Neural crest cell (in vitro differentiated cells): ENCODE measurements around the gene UBR2. TPM values are rescaled to one million over a fixed set of nuclear protein-coding genes. Genes with fewer than 3 reads are reported as not detected.

ENCODE experiments used
- DNase-seq: peaks from one replicate; pipeline ENCODE4 v3.0.0; 2021; ENCODE audit warnings: low read depth, mixed read lengths, low spot score
- H3K27ac Mint-ChIP-seq: one replicate; pipeline ENCODE4 v1.8.0; 2021; ENCODE audit warnings: mild to moderate bottlenecking, mixed read lengths; ENCODE audit not compliant: unreplicated experiment
- H3K27me3 Mint-ChIP-seq: 2 replicates; pipeline ENCODE4 v1.8.0; 2021; ENCODE audit warnings: low read depth, mild to moderate bottlenecking, mixed read lengths
- H3K36me3 Mint-ChIP-seq: 2 replicates; pipeline ENCODE4 v1.8.0; 2021; ENCODE audit warnings: low read depth, mild to moderate bottlenecking, mixed read lengths
- H3K4me1 Mint-ChIP-seq: 2 replicates; pipeline ENCODE4 v1.8.0; 2021; ENCODE audit warnings: mixed read lengths
- H3K4me3 Mint-ChIP-seq: one replicate; pipeline ENCODE4 v1.8.0; 2021; ENCODE audit warnings: mild to moderate bottlenecking, mixed read lengths
- H3K9me3 Mint-ChIP-seq: 2 replicates; pipeline ENCODE4 v1.8.0; 2021; ENCODE audit warnings: mixed read lengths
- total RNA-seq: library from RNA; stranded (reverse); gene quantifications from 2 replicates; pipeline ENCODE4 v1.2.1, GENCODE V29; 2021
- TF ChIP-seq, protein P1 (sequence below): fragments of 200-600 bp; sonication (generic); conservative IDR thresholded peaks from 2 replicates; pipeline ENCODE4 v1.5.0; 2021; ENCODE audit warnings: antibody characterized with exemption, mild to moderate bottlenecking

The UBR2 gene
- total RNA-seq, 1 donor from 2014 or later: 22.3 TPM

DNA sequence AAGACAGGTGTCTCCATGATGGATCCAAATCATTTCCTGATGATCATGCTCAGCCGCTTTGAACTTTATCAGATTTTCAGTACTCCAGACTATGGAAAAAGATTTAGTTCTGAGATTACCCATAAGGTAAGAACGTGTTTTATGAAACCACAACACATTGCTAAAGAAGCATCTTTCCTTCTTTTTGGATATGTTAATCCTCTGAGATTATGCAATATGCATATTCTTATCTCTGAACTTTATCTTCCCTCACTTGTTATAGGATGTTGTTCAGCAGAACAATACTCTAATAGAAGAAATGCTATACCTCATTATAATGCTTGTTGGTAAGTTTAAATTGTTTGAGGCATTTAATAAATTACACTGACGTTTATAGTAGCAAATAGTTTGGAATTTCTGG, 80.4 kb downstream of the UBR2 start:
- TF ChIP-seq, protein P1, sequence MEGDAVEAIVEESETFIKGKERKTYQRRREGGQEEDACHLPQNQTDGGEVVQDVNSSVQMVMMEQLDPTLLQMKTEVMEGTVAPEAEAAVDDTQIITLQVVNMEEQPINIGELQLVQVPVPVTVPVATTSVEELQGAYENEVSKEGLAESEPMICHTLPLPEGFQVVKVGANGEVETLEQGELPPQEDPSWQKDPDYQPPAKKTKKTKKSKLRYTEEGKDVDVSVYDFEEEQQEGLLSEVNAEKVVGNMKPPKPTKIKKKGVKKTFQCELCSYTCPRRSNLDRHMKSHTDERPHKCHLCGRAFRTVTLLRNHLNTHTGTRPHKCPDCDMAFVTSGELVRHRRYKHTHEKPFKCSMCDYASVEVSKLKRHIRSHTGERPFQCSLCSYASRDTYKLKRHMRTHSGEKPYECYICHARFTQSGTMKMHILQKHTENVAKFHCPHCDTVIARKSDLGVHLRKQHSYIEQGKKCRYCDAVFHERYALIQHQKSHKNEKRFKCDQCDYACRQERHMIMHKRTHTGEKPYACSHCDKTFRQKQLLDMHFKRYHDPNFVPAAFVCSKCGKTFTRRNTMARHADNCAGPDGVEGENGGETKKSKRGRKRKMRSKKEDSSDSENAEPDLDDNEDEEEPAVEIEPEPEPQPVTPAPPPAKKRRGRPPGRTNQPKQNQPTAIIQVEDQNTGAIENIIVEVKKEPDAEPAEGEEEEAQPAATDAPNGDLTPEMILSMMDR: no peak
- peaks cover 6% of the 10 kb centered on the region for H3K36me3 Mint-ChIP-seq
- H3K4me1 Mint-ChIP-seq: no peaks in the 10 kb centered on the region
- no peaks in the 10 kb centered on the region for H3K27me3 Mint-ChIP-seq
- H3K9me3 Mint-ChIP-seq: no peaks in the 10 kb centered on the region
- no peak for DNase-seq
- H3K27ac Mint-ChIP-seq: no peak overlapping the region
- H3K4me3 Mint-ChIP-seq: no peak overlapping the region

- Mint-ChIP-seq H3K9me3 (no peaks in the 10 kb centered on the region), H3K27ac (no peak overlapping the region), H3K4me3 (no peak overlapping the region), H3K4me1 (no peaks in the 10 kb centered on the region), H3K27me3 (no peaks in the 10 kb centered on the region), H3K36me3 (peaks cover 6% of the 10 kb centered on the region)
- TF ChIP-seq, protein P1: no peak
- DNase-seq: no peak
Measured at GRCh38 chr6:42652024-42652746, 88.4 kb downstream of the UBR2 start.

- Mint-ChIP-seq H3K27me3 (no peaks in the 10 kb centered on the region), H3K36me3 (peaks cover 7% of the 10 kb centered on the region), H3K27ac (no peak overlapping the region), H3K4me3 (no peak overlapping the region), H3K4me1 (no peaks in the 10 kb centered on the region), H3K9me3 (no peaks in the 10 kb centered on the region)
- no peak for DNase-seq
- TF ChIP-seq, protein P1: no peak
Measured at GRCh38 chr6:42653851-42654250, 90.0 kb downstream of the UBR2 start.

GRCh38 chr6:42659806-42660205, 96.0 kb downstream of the UBR2 start:
- Mint-ChIP-seq H3K27me3 (no peaks in the 10 kb centered on the region), H3K4me1 (no peaks in the 10 kb centered on the region), H3K9me3 (no peaks in the 10 kb centered on the region), H3K4me3 (no peak overlapping the region), H3K27ac (no peak overlapping the region), H3K36me3 (peaks cover 7% of the 10 kb centered on the region)
- DNase-seq: no peak
- TF ChIP-seq, protein P1: no peak

DNA sequence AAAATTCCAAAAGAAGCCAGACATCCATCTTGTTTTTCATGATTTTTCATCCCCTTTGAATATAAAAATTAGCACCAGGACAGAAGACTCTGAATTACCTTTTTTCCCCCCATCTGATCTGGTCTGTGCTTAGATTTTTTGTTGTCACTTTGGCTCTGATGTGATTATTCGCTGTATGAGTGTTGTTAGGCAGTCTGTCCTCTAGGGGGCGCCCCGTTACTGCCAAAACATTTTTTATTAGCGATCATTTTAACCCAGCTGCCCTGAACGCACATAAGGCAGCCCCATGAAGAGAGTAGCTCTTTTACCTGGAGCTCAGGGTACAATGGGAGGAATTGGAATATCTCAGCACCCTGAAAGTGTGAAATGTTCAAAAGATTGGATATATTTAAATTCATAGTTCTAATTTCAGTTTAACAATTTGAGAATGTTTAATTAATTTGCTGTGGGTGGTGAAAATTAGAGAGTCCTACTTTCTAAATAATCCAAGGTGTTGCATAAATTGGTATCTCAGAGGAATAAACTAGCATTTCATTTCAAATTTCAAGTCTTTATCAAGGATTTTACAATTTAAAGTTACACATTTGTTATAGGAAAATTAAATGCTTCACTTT, 97.8 kb downstream of the UBR2 start:
- Mint-ChIP-seq H3K36me3 (peaks cover 3% of the 10 kb centered on the region), H3K4me3 (no peak overlapping the region), H3K4me1 (no peaks in the 10 kb centered on the region), H3K27ac (no peak overlapping the region), H3K27me3 (no peaks in the 10 kb centered on the region), H3K9me3 (no peaks in the 10 kb centered on the region)
- DNase-seq: peak; percentile 88
- TF ChIP-seq, protein P1: peak; percentile 96
